ENCODE measurements around the gene ATG5. TPM values are rescaled to one million over a fixed set of nuclear protein-coding genes. Genes with fewer than 3 reads are reported as not detected.

Gene ATG5
- total and polyA plus RNA-seq, 2 donors (not counting 1 experiment from before 2014, with no cell fraction given): 13.6 to 26.3 TPM

GRCh38 chr6:106158816-106159215, 166.7 kb downstream of the ATG5 start:
- Mint-ChIP-seq H3K4me3 (no peak overlapping the region), H3K9me3 (ENCODE audit: insufficient read depth) (no peaks in the 10 kb centered on the region), H3K4me1 (peaks cover 14% of the 10 kb centered on the region), H3K27ac (no peak overlapping the region), H3K27me3 (no peaks in the 10 kb centered on the region)
- Histone ChIP-seq H3K36me3 (replicated peaks in 1 of 2; ENCODE audit: control extremely low read depth in 1 of 2, control insufficient read depth in 1 of 2, extremely low read depth in 1 of 2, insufficient read depth in 2 of 2, low read length in 1 of 2) (no peaks in the 10 kb centered on the region), H4K20me1 (ENCODE audit: control insufficient read depth, insufficient read depth, low read length, poor library complexity, severe bottlenecking) (no peaks in the 10 kb centered on the region), H3K9me3 (ENCODE audit: control extremely low read depth in 1 of 3, control insufficient read depth in 2 of 3, insufficient read depth in 1 of 3, low read length in 2 of 3) (no peaks in the 10 kb centered on the region), H3K27me3 (replicated peaks in 1 of 4; ENCODE audit: control extremely low read depth in 1 of 4, control insufficient read depth in 3 of 4, insufficient read depth in 4 of 4, low read length in 3 of 4) (no peaks in the 10 kb centered on the region), H3K79me2 (ENCODE audit: control insufficient read depth, insufficient read depth, low read length) (no peaks in the 10 kb centered on the region), H3K4me1 (ENCODE audit: control insufficient read depth in 2 of 2, insufficient read depth in 2 of 2, low read length in 2 of 2) (peaks cover 10 to 11% of the 10 kb centered on the region in 2 donors), H2AFZ (ENCODE audit: insufficient read depth, low read depth, low read length, poor library complexity, severe bottlenecking) (no peak overlapping the region), H3K9ac (ENCODE audit: low read length) (no peak overlapping the region), H3K4me2 (replicated peaks; ENCODE audit: low read depth, low read length, poor library complexity, severe bottlenecking) (no peak overlapping the region), H3K27ac (ENCODE audit: low read length in 2 of 2) (no peak overlapping the region), H3K4me3 (ENCODE audit: control extremely low read depth in 1 of 5, extremely low read depth in 1 of 5, insufficient read depth in 1 of 5, low read depth in 2 of 5, low read length in 4 of 5) (no peak overlapping the region)
- TF ChIP-seq EZH2 (IDR thresholded peaks at IDR 0.05; ENCODE audit: borderline replicate concordance, insufficient read depth, low read depth, low read length, poor library complexity, severe bottlenecking) (no peak), CTCF (IDR thresholded peaks at IDR 0.05) (no peak)
- DNase-seq (no peak), ATAC-seq (ENCODE audit: low read depth) (no peak)
- no CpG with 5 or more reads among the region's 1 CpG for WGBS (ENCODE audit: insufficient coverage)
- ChIA-PET POLR2A (no interaction called here), CTCF (no interaction called here)
- intact Hi-C loops (cut with micrococcal nuclease): no loop called here

DNA sequence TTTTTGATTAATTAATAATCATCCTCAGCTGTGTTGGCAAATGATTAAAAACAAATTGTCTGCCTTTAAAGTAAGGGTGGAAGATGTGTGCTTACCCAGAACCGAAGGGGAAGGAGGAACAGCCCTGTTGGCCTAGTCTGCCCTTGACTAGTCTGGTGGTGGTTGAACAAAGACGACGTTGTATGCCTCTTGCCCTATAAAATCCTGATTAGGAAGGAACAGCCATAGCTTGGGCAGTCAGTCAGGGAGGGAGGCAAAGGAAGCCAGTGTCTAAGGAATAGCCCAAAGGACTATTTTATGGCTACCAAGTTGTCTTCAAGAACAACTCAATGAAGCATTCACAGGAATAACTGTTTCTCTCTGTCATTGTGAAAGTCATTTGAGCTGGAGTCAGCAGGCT, 168.7 kb downstream of the ATG5 start:
- H3K79me2 ChIP-seq (ENCODE audit: control insufficient read depth, insufficient read depth, low read length): no peaks in the 10 kb centered on the region

More for the DNA sequence above, 168.7 kb downstream of the ATG5 start:
- TF ChIP-seq EZH2 (IDR thresholded peaks at IDR 0.05; ENCODE audit: borderline replicate concordance, insufficient read depth, low read depth, low read length, poor library complexity, severe bottlenecking) (no peak), CTCF (IDR thresholded peaks at IDR 0.05) (no peak)
- Histone ChIP-seq H3K4me2 (replicated peaks; ENCODE audit: low read depth, low read length, poor library complexity, severe bottlenecking) (no peak overlapping the region), H3K9me3 (ENCODE audit: control extremely low read depth in 1 of 3, control insufficient read depth in 2 of 3, insufficient read depth in 1 of 3, low read length in 2 of 3) (no peaks in the 10 kb centered on the region), H2AFZ (ENCODE audit: insufficient read depth, low read depth, low read length, poor library complexity, severe bottlenecking) (no peak overlapping the region), H3K4me3 (ENCODE audit: control extremely low read depth in 1 of 5, extremely low read depth in 1 of 5, insufficient read depth in 1 of 5, low read depth in 2 of 5, low read length in 4 of 5) (no peak overlapping the region), H3K27ac (ENCODE audit: low read length in 2 of 2) (no peak overlapping the region), H3K36me3 (replicated peaks in 1 of 2; ENCODE audit: control extremely low read depth in 1 of 2, control insufficient read depth in 1 of 2, extremely low read depth in 1 of 2, insufficient read depth in 2 of 2, low read length in 1 of 2) (no peaks in the 10 kb centered on the region), H4K20me1 (ENCODE audit: control insufficient read depth, insufficient read depth, low read length, poor library complexity, severe bottlenecking) (no peaks in the 10 kb centered on the region), H3K9ac (ENCODE audit: low read length) (no peak overlapping the region), H3K4me1 (ENCODE audit: control insufficient read depth in 2 of 2, insufficient read depth in 2 of 2, low read length in 2 of 2) (no peaks in the 10 kb centered on the region), H3K27me3 (replicated peaks in 1 of 4; ENCODE audit: control extremely low read depth in 1 of 4, control insufficient read depth in 3 of 4, insufficient read depth in 4 of 4, low read length in 3 of 4) (no peaks in the 10 kb centered on the region)
- H3K4me3 Mint-ChIP-seq: no peak overlapping the region
- H3K9me3 Mint-ChIP-seq (ENCODE audit: insufficient read depth): no peaks in the 10 kb centered on the region
- no peak for ATAC-seq (ENCODE audit: low read depth)
- ChIA-PET CTCF (no interaction called here), POLR2A (no interaction called here)
- H3K4me1 Mint-ChIP-seq: no peaks in the 10 kb centered on the region
- no peaks in the 10 kb centered on the region for H3K27me3 Mint-ChIP-seq
- 96% methylated on average over 3 of the region's 3 CpGs for WGBS (ENCODE audit: insufficient coverage)
- intact Hi-C loops (cut with micrococcal nuclease): no loop called here
- no peak for DNase-seq
- no peak overlapping the region for H3K27ac Mint-ChIP-seq

Measured in B cell (primary cell).